H1 (cell line): ENCODE results near the gene MECP2. TPM values are rescaled to one million over a fixed set of nuclear protein-coding genes. Genes with fewer than 3 reads are reported as not detected.

Experiments used
- CTCF ChIA-PET: fragments of 300-600 bp; sonication (Branson Sonifier 250); formaldehyde crosslinking; loops from one replicate; lab custom pipeline; 2021; ENCODE audit not compliant: partially characterized antibody; lab: Charles Lee
- POLR2A ChIA-PET: fragments of 300-600 bp; sonication (Branson Sonifier 250); formaldehyde crosslinking; loops from one replicate; lab custom pipeline; 2021; ENCODE audit warnings: inconsistent platforms; ENCODE audit not compliant: partially characterized antibody; lab: Charles Lee
- DNase-seq, 2 experiments: peaks; one replicate each; pipeline versions ENCODE4 v3.0.0 to v3.0.0-alpha.2; 2010 to 2022; ENCODE audit warnings: low spot score in 2 of 2, low read depth in 1 of 2, mixed read lengths in 1 of 2
- FAIRE-seq: peaks from 2 replicates; lab custom pipeline; 2011; peaks lifted over from hg19 to GRCh38; lab: Jason Lieb, UNC
- H2AFZ ChIP-seq: 2 replicates; pipeline ENCODE4 v1.8.1; 2012; ENCODE audit warnings: low read length, inconsistent platforms
- H2AK5ac ChIP-seq: 2 replicates; pipeline ENCODE4 v1.6.1; 2013; ENCODE audit warnings: low read depth, low read length
- H2BK120ac ChIP-seq: replicated peaks from 2 replicates; pipeline ENCODE3; 2013; ENCODE audit warnings: low read depth, low read length, inconsistent platforms
- H2BK12ac ChIP-seq: 2 replicates; pipeline ENCODE4 v1.6.1; 2013; ENCODE audit warnings: low read depth, low read length
- H2BK15ac ChIP-seq: 2 replicates; pipeline ENCODE4 v1.6.1; 2013; ENCODE audit warnings: low read length
- H2BK20ac ChIP-seq: 2 replicates; pipeline ENCODE4 v1.6.1; 2013; ENCODE audit warnings: low read length
- H2BK5ac ChIP-seq: 2 replicates; pipeline ENCODE4 v1.6.1; 2013; ENCODE audit warnings: low read depth, low read length
- H3K14ac ChIP-seq: 2 replicates; pipeline ENCODE4 v1.6.1; 2013; ENCODE audit warnings: inconsistent platforms; ENCODE audit not compliant: insufficient read length
- H3K18ac ChIP-seq: 2 replicates; pipeline ENCODE4 v1.6.1; 2013; ENCODE audit warnings: low read length; ENCODE audit errors: extremely low read depth
- H3K23ac ChIP-seq: 2 replicates; pipeline ENCODE4 v1.6.1; 2013; ENCODE audit warnings: inconsistent platforms; ENCODE audit not compliant: insufficient read length
- H3K23me2 ChIP-seq: 2 replicates; pipeline ENCODE4 v1.6.1; 2013; ENCODE audit warnings: low read depth, low read length
- H3K27ac ChIP-seq: 2 replicates; pipeline ENCODE4 v1.6.1; 2011; ENCODE audit warnings: low read depth, low read length, inconsistent platforms
- H3K27me3 ChIP-seq, 4 experiments: replicated peaks in 1 of 4; 1 replicate in 1 of 4; 2 replicates in 3 of 4; pipeline versions ENCODE4 v1.6.1 to v1.8.1; 2011 to 2013; ENCODE audit warnings: low read length in 3 of 4, mild to moderate bottlenecking in 3 of 4, inconsistent platforms in 2 of 4, mixed read lengths in 2 of 4, moderate library complexity in 1 of 4; ENCODE audit not compliant: control insufficient read depth in 3 of 4, insufficient read depth in 3 of 4; ENCODE audit errors: extremely low read depth in 1 of 4
- H3K36me3 ChIP-seq, 4 experiments: 2 replicates each; pipeline versions ENCODE4 v1.6.1 to v1.8.1; 2011 to 2013; ENCODE audit warnings: mild to moderate bottlenecking in 4 of 4, low read length in 3 of 4, moderate library complexity in 2 of 4, control low read depth in 1 of 4, inconsistent platforms in 1 of 4; ENCODE audit not compliant: insufficient read depth in 4 of 4, control insufficient read depth in 2 of 4
- H3K4ac ChIP-seq: replicated peaks from 2 replicates; pipeline ENCODE3; 2013; ENCODE audit warnings: low read length, low read depth, mixed read lengths, inconsistent platforms; ENCODE audit not compliant: insufficient read length
- H3K4me1 ChIP-seq, 4 experiments: replicated peaks in 1 of 4; 1 replicate in 1 of 4; 2 replicates in 3 of 4; pipeline versions ENCODE4 v1.6.1 to v1.8.1; 2011 to 2013; ENCODE audit warnings: low read length in 3 of 4, inconsistent platforms in 2 of 4, mixed read lengths in 1 of 4; ENCODE audit not compliant: insufficient read depth in 4 of 4, control insufficient read depth in 3 of 4
- H3K4me2 ChIP-seq, 2 experiments: 2 replicates each; pipeline versions ENCODE4 v1.6.1 to v1.8.1; 2011 to 2013; ENCODE audit warnings: low read depth in 2 of 2, low read length in 2 of 2, control low read depth in 1 of 2, inconsistent platforms in 1 of 2, mild to moderate bottlenecking in 1 of 2; ENCODE audit not compliant: insufficient read depth in 1 of 2
- H3K4me3 ChIP-seq, 4 experiments: fragments of 200-600, 300-600 bp in 1 of 4; sonication (generic), shearing (Covaris generic), sonication (Bioruptor Twin) in 1 of 4; 2 replicates each; pipeline versions ENCODE4 v1.5.1 to v1.8.1; 2011 to 2016; ENCODE audit warnings: low read length in 4 of 4, low read depth in 3 of 4, control low read depth in 2 of 4, inconsistent platforms in 2 of 4, mild to moderate bottlenecking in 2 of 4, mixed read lengths in 1 of 4, moderate library complexity in 1 of 4; ENCODE audit not compliant: insufficient read depth in 2 of 4; ENCODE audit errors: extremely low read depth in 1 of 4
- H3K56ac ChIP-seq: replicated peaks from 2 replicates; pipeline ENCODE3; 2013; ENCODE audit warnings: low read depth, mild to moderate bottlenecking, mixed read lengths, low read length, inconsistent platforms; ENCODE audit not compliant: insufficient read length
- H3K79me1 ChIP-seq: 2 replicates; pipeline ENCODE4 v1.6.1; 2013; ENCODE audit warnings: low read depth, low read length, control low read depth
- H3K79me2 ChIP-seq, 2 experiments: 2 replicates each; pipeline versions ENCODE4 v1.6.1 to v1.8.1; 2012 to 2013; ENCODE audit warnings: low read length in 2 of 2, mild to moderate bottlenecking in 2 of 2, inconsistent platforms in 1 of 2; ENCODE audit not compliant: insufficient read depth in 2 of 2, control insufficient read depth in 1 of 2
- H3K9ac ChIP-seq, 4 experiments: replicated peaks in 1 of 4; 1 replicate in 1 of 4; 2 replicates in 3 of 4; pipeline versions ENCODE4 v1.6.1 to v1.8.1; 2011 to 2013; ENCODE audit warnings: low read depth in 3 of 4, low read length in 3 of 4, control low read depth in 2 of 4, mild to moderate bottlenecking in 2 of 4, moderate library complexity in 2 of 4, inconsistent platforms in 1 of 4; ENCODE audit errors: extremely low read depth in 1 of 4
- H3K9me3 ChIP-seq, 2 experiments: 2 replicates each; pipeline versions ENCODE4 v1.6.1 to v1.8.1; 2012 to 2013; ENCODE audit warnings: mild to moderate bottlenecking in 2 of 2, moderate library complexity in 2 of 2, control low read depth in 1 of 2, inconsistent platforms in 1 of 2, low read depth in 1 of 2, low read length in 1 of 2, mixed read lengths in 1 of 2; ENCODE audit not compliant: insufficient read depth in 2 of 2
- H4K20me1 ChIP-seq, 2 experiments: replicated peaks in 1 of 2; 2 replicates each; pipeline versions ENCODE3 to v1.8.1; 2011 to 2013; ENCODE audit warnings: inconsistent platforms in 2 of 2, low read length in 2 of 2, mild to moderate bottlenecking in 1 of 2; ENCODE audit not compliant: insufficient read depth in 2 of 2, control insufficient read depth in 1 of 2
- H4K5ac ChIP-seq: 2 replicates; pipeline ENCODE4 v1.6.1; 2013; ENCODE audit warnings: low read length, low read depth, mixed read lengths, inconsistent platforms; ENCODE audit not compliant: insufficient read length
- H4K8ac ChIP-seq: 2 replicates; pipeline ENCODE4 v1.8.0; 2013; ENCODE audit warnings: mild to moderate bottlenecking, moderate library complexity, low read length, inconsistent platforms; ENCODE audit not compliant: insufficient read depth; ENCODE audit errors: extremely low read depth
- H4K91ac ChIP-seq: replicated peaks from 2 replicates; pipeline ENCODE3; 2013; ENCODE audit warnings: low read length, mixed read lengths, inconsistent platforms; ENCODE audit not compliant: insufficient read length
- BCL11A ChIP-seq, 2 experiments: IDR thresholded peaks; one replicate each; pipeline ENCODE4 v1.6.1; 2011; ENCODE audit warnings: low read depth in 2 of 2, low read length in 2 of 2, mild to moderate bottlenecking in 2 of 2
- BRCA1 ChIP-seq: IDR thresholded peaks from 2 replicates; pipeline ENCODE4 v1.6.1; 2012; ENCODE audit warnings: low read depth, low read length, improper control_type of control experiment
- CTCF ChIP-seq, 3 experiments: IDR thresholded peaks; 1 replicate in 2 of 3; 2 replicates in 1 of 3; pipeline versions ENCODE4 v1.5.1 to v1.6.1; 2011; ENCODE audit warnings: low read length in 3 of 3, mild to moderate bottlenecking in 3 of 3, inconsistent platforms in 2 of 3, low read depth in 1 of 3, moderate library complexity in 1 of 3; ENCODE audit not compliant: insufficient read depth in 1 of 3; ENCODE audit errors: control extremely low read depth in 1 of 3
- JUN ChIP-seq: IDR thresholded peaks from 2 replicates; pipeline ENCODE4 v1.6.1; 2011; ENCODE audit warnings: low read depth, mild to moderate bottlenecking, improper control_type of control experiment, low read length
- KDM5A ChIP-seq: fragments of 200-600 bp; IDR thresholded peaks from 2 replicates; pipeline ENCODE4 v1.7.1; 2012; ENCODE audit warnings: mild to moderate bottlenecking, low read length, inconsistent platforms, mixed read lengths
- RAD21 ChIP-seq, 2 experiments: IDR thresholded peaks in 1 of 2; conservative IDR thresholded peaks in 1 of 2; 2 replicates each; pipeline ENCODE4 v1.6.1; 2011; ENCODE audit warnings: low read depth in 2 of 2, low read length in 2 of 2, improper control_type of control experiment in 1 of 2, inconsistent platforms in 1 of 2, mild to moderate bottlenecking in 1 of 2, moderate library complexity in 1 of 2
- TAF1 ChIP-seq: IDR thresholded peaks from 2 replicates; pipeline ENCODE4 v1.6.1; 2011; ENCODE audit warnings: mild to moderate bottlenecking, low read depth, low read length
- WGBS, 2 experiments: shearing (Covaris generic) in 1 of 2; methylation state at CpG; one replicate each; pipeline versions ENCODE4 v1.1.6 to v1.1.7; 2013 to 2015; ENCODE audit warnings: low lambda C conversion rate in 2 of 2, mixed read lengths in 2 of 2, inconsistent platforms in 1 of 2, low coverage in 1 of 2, missing lambda C conversion rate in 1 of 2; ENCODE audit not compliant: insufficient replicate concordance in 2 of 2, insufficient coverage in 1 of 2, insufficient read length in 1 of 2; ENCODE audit errors: extremely low coverage in 1 of 2, missing lambda C conversion rate in 1 of 2; 5-methylcytosine and 5-hydroxymethylcytosine counted together
- polyA plus RNA-seq, 7 experiments: library from polyadenylated mRNA; depleted of rRNA in 3 of 7; stranded (reverse) in 5 of 7; unstranded in 2 of 7; fragments of >200 nt in 5 of 7; fragments of 200-250 nt in 2 of 7; gene quantifications; 1 replicate in 5 of 7; 2 replicates in 1 of 7; 4 replicates in 1 of 7; pipeline versions ENCODE4 v1.2.1 to v1.2.3, GENCODE V29; 2011 to 2013; ENCODE audit warnings: missing spikeins in 2 of 7, mixed read lengths in 2 of 7
- total RNA-seq: library from RNA; stranded (reverse); fragmentation: NEBNext Ultra II Directional; extraction: Animal tissue kit (Norgen Biotek cat#: 25700); gene quantifications from 2 replicates; pipeline ENCODE4 v1.2.1, GENCODE V29; 2021

MECP2 gene
- total and polyA plus RNA-seq, 2 of the 8 experiments (the other 6 are each of a cell fraction or from before 2014, with no cell fraction given), result 5.0 to 32.4 TPM

DNA sequence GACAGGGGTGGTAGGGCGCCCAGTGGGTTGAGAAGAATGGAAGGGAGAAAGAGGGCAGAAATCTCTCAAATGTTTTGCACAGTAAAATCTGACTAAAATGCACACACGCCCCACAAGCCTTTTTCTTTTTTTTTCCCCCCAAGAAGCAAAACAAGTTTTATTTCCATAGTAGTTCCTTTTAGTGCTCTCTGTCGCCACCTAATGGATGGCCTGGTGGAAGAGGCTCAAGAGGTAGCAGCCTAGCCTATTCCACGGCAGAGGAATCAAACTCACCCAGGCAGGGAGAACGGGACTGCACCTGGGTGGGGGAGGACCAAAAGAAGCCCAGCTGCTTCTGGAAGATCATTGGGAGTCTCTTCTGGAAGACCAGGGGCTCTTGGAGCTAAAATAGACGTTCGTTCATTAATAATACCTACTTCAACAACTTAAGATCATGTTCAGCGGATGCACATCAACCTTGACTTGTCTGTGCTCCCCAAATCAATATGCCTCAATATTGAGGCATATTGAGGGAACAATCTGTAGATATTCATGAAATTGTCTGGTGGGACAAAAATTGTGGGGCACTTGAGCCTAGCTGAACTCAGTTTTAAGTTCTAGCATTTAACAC lies 46.2 kb downstream of the MECP2 start:
- H2AFZ ChIP-seq, result no peak overlapping the region
- H2BK12ac ChIP-seq, result no peak overlapping the region
- no peak overlapping the region for H2BK120ac ChIP-seq
- peaks cover 0 to 2% of the 10 kb centered on the region in 2 experiments for H4K20me1 ChIP-seq
- H3K14ac ChIP-seq, result no peak overlapping the region
- H2BK15ac ChIP-seq, result no peak overlapping the region
- H3K23ac ChIP-seq, result no peak overlapping the region
- H3K9ac ChIP-seq, result no peak overlapping the region
- no peak overlapping the region for H3K27ac ChIP-seq
- TF ChIP-seq TAF1 (no peak), RAD21 (IDR thresholded peaks at IDR 0.05 in 1 of 2, conservative IDR thresholded peaks at IDR 0.05 in 1 of 2; ENCODE audit: low read depth in 2 of 2, low read length in 2 of 2) (peak; percentile 46 to 54), CTCF (IDR thresholded peaks at IDR 0.05; ENCODE audit: control extremely low read depth in 1 of 3, insufficient read depth in 1 of 3, low read depth in 1 of 3, low read length in 3 of 3) (peak; percentile 39 to 46 (median 45)), KDM5A (no peak), JUN (no peak), BRCA1 (no peak), BCL11A (IDR thresholded peaks at IDR 0.05; ENCODE audit: low read depth in 2 of 2, low read length in 2 of 2) (no peak)
- TF ChIP-seq, all 59 proteins: peak for 2
- Histone ChIP-seq H3K23me2 (no peaks in the 10 kb centered on the region), H4K5ac (no peak overlapping the region), H3K4me2 (no peak overlapping the region), H3K79me1 (peaks cover 7% of the 10 kb centered on the region; the same call in 1 of the 2 replicates), H3K9me3 (no peaks in the 10 kb centered on the region), H3K4me1 (no peaks in the 10 kb centered on the region; a peak in 1 of 7 replicates), H2BK5ac (no peak overlapping the region), H3K4me3 (no peak overlapping the region), H3K36me3 (no peaks in the 10 kb centered on the region; a peak in 1 of 8 replicates), H3K79me2 (peaks cover 0 to 38% of the 10 kb centered on the region in 2 experiments; a peak in 2 of 4 replicates), H3K18ac (no peak overlapping the region), H2BK20ac (no peak overlapping the region), H3K27me3 (no peaks in the 10 kb centered on the region), H4K8ac (no peak overlapping the region), H2AK5ac (no peak overlapping the region), H4K91ac (no peak overlapping the region), H3K56ac (no peak overlapping the region), H3K4ac (no peak overlapping the region)
- DNase-seq (peak in 1 of 2 experiments; percentile 65), FAIRE-seq (peak; percentile 87)
- POLR2A ChIA-PET, result no interaction called here
- CTCF ChIA-PET, result interaction anchor here (1.0 to 2.0 kb wide), 11 partner anchors 10 to 64 kb away, joined by 3 to 8 read pairs (median 5); no protein-coding TSS in a partner anchor
- 100% methylated on average over 1 of the region's 8 CpGs; no CpG with 5 or more reads in 1 of the 2 experiments for WGBS, 2 experiments
